ENCODE measurements around the gene PPP1R12B. TPM values are rescaled to one million over a fixed set of nuclear protein-coding genes. Genes with fewer than 3 reads are reported as not detected.
"Not testable (repeated sequence)": the region's sequence is repeated elsewhere in the genome, so short reads cannot be mapped to it uniquely, and the experiment has no call there.

Gene PPP1R12B
- polyA plus RNA-seq, 1 donor (not counting 4 experiments of a cell fraction or from before 2014, with no cell fraction given), result 6.9 TPM

DNA sequence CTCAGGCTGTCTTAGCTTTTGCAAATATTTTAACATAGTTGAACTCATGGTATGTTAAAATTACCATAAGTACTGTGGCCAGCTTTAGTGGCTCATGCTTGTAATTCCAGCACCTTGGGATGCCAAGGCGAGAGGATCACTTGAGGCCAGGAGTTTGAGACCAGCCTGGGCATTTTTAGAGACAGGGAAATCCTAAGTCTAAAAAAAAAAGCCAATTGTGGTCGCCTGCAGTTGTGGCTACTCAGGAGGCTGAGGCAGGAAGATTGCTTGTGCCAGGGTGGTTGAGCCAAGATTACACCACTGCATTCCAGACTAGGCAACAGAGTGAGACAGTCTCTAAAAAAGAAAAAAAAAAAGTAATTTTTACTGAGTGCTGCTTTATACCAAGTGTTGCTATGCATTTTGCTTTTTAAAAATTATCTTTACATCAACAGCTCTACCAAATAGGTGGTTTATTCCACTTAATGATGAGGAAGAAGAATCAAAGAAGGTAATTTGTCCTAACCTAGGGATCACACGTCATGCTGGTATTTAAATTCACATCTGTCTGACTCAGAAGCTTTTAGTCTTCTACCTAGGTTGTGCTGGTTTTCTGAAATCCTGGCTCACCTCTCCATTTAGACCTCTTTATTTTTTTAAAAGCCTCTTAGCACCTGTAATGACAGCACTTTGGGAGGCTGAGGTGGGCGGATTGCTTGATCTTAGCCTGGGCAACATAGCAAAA is 16.8 kb downstream of the PPP1R12B start:
- H3K9me3 ChIP-seq (ENCODE audit: control insufficient read depth, low read depth, low read length), result no peaks in the 10 kb centered on the region
- H3K4me3 ChIP-seq (ENCODE audit: control insufficient read depth in 2 of 3, extremely low read depth in 1 of 3, insufficient read depth in 2 of 3, low read depth in 1 of 3, low read length in 3 of 3), result no peak overlapping the region
- TF ChIP-seq, protein P1, sequence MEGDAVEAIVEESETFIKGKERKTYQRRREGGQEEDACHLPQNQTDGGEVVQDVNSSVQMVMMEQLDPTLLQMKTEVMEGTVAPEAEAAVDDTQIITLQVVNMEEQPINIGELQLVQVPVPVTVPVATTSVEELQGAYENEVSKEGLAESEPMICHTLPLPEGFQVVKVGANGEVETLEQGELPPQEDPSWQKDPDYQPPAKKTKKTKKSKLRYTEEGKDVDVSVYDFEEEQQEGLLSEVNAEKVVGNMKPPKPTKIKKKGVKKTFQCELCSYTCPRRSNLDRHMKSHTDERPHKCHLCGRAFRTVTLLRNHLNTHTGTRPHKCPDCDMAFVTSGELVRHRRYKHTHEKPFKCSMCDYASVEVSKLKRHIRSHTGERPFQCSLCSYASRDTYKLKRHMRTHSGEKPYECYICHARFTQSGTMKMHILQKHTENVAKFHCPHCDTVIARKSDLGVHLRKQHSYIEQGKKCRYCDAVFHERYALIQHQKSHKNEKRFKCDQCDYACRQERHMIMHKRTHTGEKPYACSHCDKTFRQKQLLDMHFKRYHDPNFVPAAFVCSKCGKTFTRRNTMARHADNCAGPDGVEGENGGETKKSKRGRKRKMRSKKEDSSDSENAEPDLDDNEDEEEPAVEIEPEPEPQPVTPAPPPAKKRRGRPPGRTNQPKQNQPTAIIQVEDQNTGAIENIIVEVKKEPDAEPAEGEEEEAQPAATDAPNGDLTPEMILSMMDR (optimal IDR thresholded peaks at IDR 0.05 in 1 of 3, IDR thresholded peaks at IDR 0.05 in 1 of 3, conservative IDR thresholded peaks at IDR 0.05 in 1 of 3; ENCODE audit: extremely low read depth in 1 of 3, insufficient read depth in 2 of 3, low read length in 3 of 3), result no peak
- no peak for TF ChIP-seq EZH2 (IDR thresholded peaks at IDR 0.05; ENCODE audit: low read length)
- H3K9me1 ChIP-seq (ENCODE audit: control insufficient read depth, extremely low read depth, insufficient read depth, low read length), result no peaks in the 10 kb centered on the region
- H3K27me3 ChIP-seq (ENCODE audit: control insufficient read depth, extremely low read depth, insufficient read depth, low read length), result no peaks in the 10 kb centered on the region
- dilution Hi-C loops (cut with MboI; ENCODE audit: extremely low pct_ligation_motif_present, low sequenced_read_pairs), result no loop called here
- H3K79me2 ChIP-seq (ENCODE audit: control insufficient read depth, insufficient read depth, low read length), result peaks cover 5% of the 10 kb centered on the region
- no peak for DNase-seq (ENCODE audit: low read depth, low spot score)
- no peak overlapping the region for H3K9ac ChIP-seq (ENCODE audit: control insufficient read depth, extremely low read depth, insufficient read depth, low read length)
- FAIRE-seq, result no peak
- no peaks in the 10 kb centered on the region for H3K36me3 ChIP-seq (ENCODE audit: control insufficient read depth in 2 of 2, extremely low read depth in 1 of 2, insufficient read depth in 2 of 2, low read length in 2 of 2)
- H4K20me1 ChIP-seq (ENCODE audit: control insufficient read depth, extremely low read depth, insufficient read depth, low read length), result no peaks in the 10 kb centered on the region
- no peak overlapping the region for H3K4me2 ChIP-seq (ENCODE audit: control insufficient read depth, extremely low read depth, insufficient read depth, low read depth, low read length)
- no peak overlapping the region for H2AFZ ChIP-seq (ENCODE audit: control insufficient read depth, low read length)
- H3K4me1 ChIP-seq (ENCODE audit: control insufficient read depth, extremely low read depth, insufficient read depth, low read length), result peaks cover 4% of the 10 kb centered on the region
- H3K27ac ChIP-seq (ENCODE audit: control insufficient read depth, insufficient read depth, low read length), result no peak overlapping the region

DNA sequence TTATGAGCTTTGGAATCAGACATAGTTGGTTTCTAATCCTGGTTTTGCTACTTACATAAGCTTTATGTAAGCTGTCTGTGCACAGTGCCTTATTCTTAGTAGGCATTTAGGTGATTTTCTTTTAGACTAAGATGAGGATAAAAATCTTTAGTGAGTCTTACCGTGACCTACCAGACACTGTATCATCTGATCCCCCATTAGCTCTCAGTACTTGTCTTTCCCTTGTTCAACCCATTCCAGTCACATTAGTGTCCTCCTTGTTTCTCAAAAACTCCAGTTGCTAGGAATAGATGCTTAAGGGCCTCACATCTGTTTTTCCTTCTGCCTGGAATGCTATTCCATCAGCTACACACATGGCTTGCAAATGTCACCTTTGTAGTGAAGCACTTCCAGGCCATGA is 18.8 kb downstream of the PPP1R12B start:
- no peak for TF ChIP-seq EZH2 (IDR thresholded peaks at IDR 0.05; ENCODE audit: low read length)
- TF ChIP-seq, protein P1 (optimal IDR thresholded peaks at IDR 0.05 in 1 of 3, IDR thresholded peaks at IDR 0.05 in 1 of 3, conservative IDR thresholded peaks at IDR 0.05 in 1 of 3; ENCODE audit: extremely low read depth in 1 of 3, insufficient read depth in 2 of 3, low read length in 3 of 3), result no peak

DNA sequence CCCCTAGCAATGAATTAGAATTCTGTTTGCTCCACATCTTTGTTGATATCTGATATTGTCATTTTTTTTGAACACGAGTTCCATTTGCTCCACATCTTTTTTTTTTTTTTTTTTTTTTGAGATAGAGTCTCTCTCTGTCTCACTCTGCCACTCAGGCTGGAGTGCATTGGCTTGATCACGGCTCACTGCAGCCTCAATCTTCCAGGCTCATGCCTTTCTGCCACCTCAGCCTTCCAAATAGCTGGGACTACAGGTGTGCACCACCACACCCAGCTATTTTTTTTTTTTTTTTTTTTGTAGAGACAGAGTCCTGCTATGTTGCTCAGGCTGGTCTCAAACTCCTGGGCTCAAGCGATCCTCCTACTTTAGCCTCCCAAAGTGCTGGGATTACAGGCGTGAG is 22.4 kb downstream of the PPP1R12B start:
- H3K27ac ChIP-seq (ENCODE audit: control insufficient read depth, insufficient read depth, low read length); dilution Hi-C loops (cut with MboI; ENCODE audit: extremely low pct_ligation_motif_present, low sequenced_read_pairs); H3K4me2 ChIP-seq (ENCODE audit: control insufficient read depth, extremely low read depth, insufficient read depth, low read depth, low read length); H3K36me3 ChIP-seq (ENCODE audit: control insufficient read depth in 2 of 2, extremely low read depth in 1 of 2, insufficient read depth in 2 of 2, low read length in 2 of 2); H3K9me3 ChIP-seq (ENCODE audit: control insufficient read depth, low read depth, low read length); H3K4me1 ChIP-seq (ENCODE audit: control insufficient read depth, extremely low read depth, insufficient read depth, low read length); H3K27me3 ChIP-seq (ENCODE audit: control insufficient read depth, extremely low read depth, insufficient read depth, low read length); H4K20me1 ChIP-seq (ENCODE audit: control insufficient read depth, extremely low read depth, insufficient read depth, low read length); H3K9ac ChIP-seq (ENCODE audit: control insufficient read depth, extremely low read depth, insufficient read depth, low read length); H3K79me2 ChIP-seq (ENCODE audit: control insufficient read depth, insufficient read depth, low read length); H2AFZ ChIP-seq (ENCODE audit: control insufficient read depth, low read length); H3K9me1 ChIP-seq (ENCODE audit: control insufficient read depth, extremely low read depth, insufficient read depth, low read length); FAIRE-seq; DNase-seq (ENCODE audit: low read depth, low spot score); H3K4me3 ChIP-seq (ENCODE audit: control insufficient read depth in 2 of 3, extremely low read depth in 1 of 3, insufficient read depth in 2 of 3, low read depth in 1 of 3, low read length in 3 of 3): not testable (repeated sequence)

More for the DNA sequence above, 18.8 kb downstream of the PPP1R12B start:
- no peaks in the 10 kb centered on the region for H3K27me3 ChIP-seq (ENCODE audit: control insufficient read depth, extremely low read depth, insufficient read depth, low read length)
- dilution Hi-C loops (cut with MboI; ENCODE audit: extremely low pct_ligation_motif_present, low sequenced_read_pairs), result no loop called here
- no peak overlapping the region for H3K4me3 ChIP-seq (ENCODE audit: control insufficient read depth in 2 of 3, extremely low read depth in 1 of 3, insufficient read depth in 2 of 3, low read depth in 1 of 3, low read length in 3 of 3)
- peaks cover 4% of the 10 kb centered on the region for H3K4me1 ChIP-seq (ENCODE audit: control insufficient read depth, extremely low read depth, insufficient read depth, low read length)
- no peaks in the 10 kb centered on the region for H3K36me3 ChIP-seq (ENCODE audit: control insufficient read depth in 2 of 2, extremely low read depth in 1 of 2, insufficient read depth in 2 of 2, low read length in 2 of 2)
- H3K79me2 ChIP-seq (ENCODE audit: control insufficient read depth, insufficient read depth, low read length), result peaks cover 1% of the 10 kb centered on the region
- no peak overlapping the region for H3K9ac ChIP-seq (ENCODE audit: control insufficient read depth, extremely low read depth, insufficient read depth, low read length)
- no peak overlapping the region for H3K27ac ChIP-seq (ENCODE audit: control insufficient read depth, insufficient read depth, low read length)
- no peaks in the 10 kb centered on the region for H3K9me3 ChIP-seq (ENCODE audit: control insufficient read depth, low read depth, low read length)
- H2AFZ ChIP-seq (ENCODE audit: control insufficient read depth, low read length), result no peak overlapping the region
- no peaks in the 10 kb centered on the region for H4K20me1 ChIP-seq (ENCODE audit: control insufficient read depth, extremely low read depth, insufficient read depth, low read length)
- H3K4me2 ChIP-seq (ENCODE audit: control insufficient read depth, extremely low read depth, insufficient read depth, low read depth, low read length), result no peak overlapping the region
- no peaks in the 10 kb centered on the region for H3K9me1 ChIP-seq (ENCODE audit: control insufficient read depth, extremely low read depth, insufficient read depth, low read length)
- DNase-seq (ENCODE audit: low read depth, low spot score) (no peak), FAIRE-seq (no peak)

Measured in keratinocyte (primary cell).